A549 (cell line): ENCODE results near the gene PDXK. TPM values are rescaled to one million over a fixed set of nuclear protein-coding genes. Genes with fewer than 3 reads are reported as not detected.

Experiments used
- ATAC-seq, 2 experiments: fragments of 200-7000 bp in 1 of 2; fragments of >200 bp in 1 of 2; cut with Nextera tagmentation in 1 of 2; cut with Tn5 transposase in 1 of 2; 3 replicates each; pipeline versions ENCODE4 v1.8.0 to v1.9.1; 2018 to 2020; ENCODE audit warnings: mild to moderate bottlenecking in 1 of 2, moderate library complexity in 1 of 2
- CTCF ChIA-PET: fragments of 300-600 bp; sonication (Branson Sonifier 250); formaldehyde crosslinking; extraction: SDS; loops from one replicate; lab custom pipeline; 2021; ENCODE audit warnings: antibody characterized with exemption, inconsistent platforms; lab: Yijun Ruan, JAX
- POLR2A ChIA-PET: fragments of 350-600 bp; formaldehyde crosslinking; extraction: SDS; loops from one replicate; lab custom pipeline; 2021; ENCODE audit warnings: antibody characterized with exemption, inconsistent platforms; lab: Yijun Ruan, JAX
- DNase-seq, 2 experiments: peaks; one replicate each; pipeline versions ENCODE4 v3.0.0 to v3.0.0-alpha.2; 2011 to 2016; ENCODE audit warnings: low read depth in 1 of 2, low spot score in 1 of 2
- FAIRE-seq: peaks from 2 replicates; lab custom pipeline; 2011; peaks lifted over from hg19 to GRCh38; lab: Jason Lieb, UNC
- H3K27ac ChIP-seq, 2 experiments: fragments of >200 bp; sonication (Bioruptor Twin); formaldehyde crosslinking; 3 replicates each; pipeline ENCODE4 v1.5.1; 2016 to 2017
- H3K4me1 ChIP-seq: fragments of >200 bp; sonication (Bioruptor Twin); formaldehyde crosslinking; 3 replicates; pipeline ENCODE4 v1.6.1; 2016
- H3K4me2 ChIP-seq: fragments of >200 bp; sonication (Bioruptor Twin); formaldehyde crosslinking; 3 replicates; pipeline ENCODE4 v1.6.1; 2016
- H3K4me3 ChIP-seq: fragments of >200 bp; sonication (Bioruptor Twin); formaldehyde crosslinking; 3 replicates; pipeline ENCODE4 v1.5.1; 2016
- H3K9me3 ChIP-seq: fragments of >200 bp; sonication (Bioruptor Twin); formaldehyde crosslinking; 3 replicates; pipeline ENCODE4 v1.6.1; 2016
- CEBPB ChIP-seq, 2 experiments: fragments of >200 bp in 1 of 2; sonication (Bioruptor Twin) in 1 of 2; formaldehyde crosslinking in 1 of 2; IDR thresholded peaks; 2 replicates each; pipeline ENCODE4 v1.6.1; 2012 to 2016
- CHD2 ChIP-seq: fragments of 150-350 bp; IDR thresholded peaks from 2 replicates; pipeline ENCODE4 v1.6.1; 2014; ENCODE audit warnings: low read length; ENCODE audit not compliant: partially characterized antibody
- CHD4 ChIP-seq: fragments of 200-600 bp; sonication (generic); IDR thresholded peaks from 2 replicates; pipeline ENCODE4 v1.6.1; 2016; ENCODE audit warnings: antibody characterized with exemption, mild to moderate bottlenecking, borderline replicate concordance
- CTCF ChIP-seq: fragments of >200 bp; sonication (Bioruptor Twin); formaldehyde crosslinking; IDR thresholded peaks from 3 replicates; pipeline ENCODE4 v1.5.1; 2016
- EP300 ChIP-seq, 2 experiments: fragments of >200 bp; sonication (Bioruptor Twin); formaldehyde crosslinking; IDR thresholded peaks; 2 replicates in 1 of 2; 3 replicates in 1 of 2; pipeline ENCODE4 v1.6.1; 2016 to 2017
- FOSL2 ChIP-seq, 2 experiments: fragments of 450-650 bp in 1 of 2; fragments of >200 bp in 1 of 2; sonication (Bioruptor Twin) in 1 of 2; formaldehyde crosslinking; IDR thresholded peaks; 2 replicates each; pipeline versions ENCODE4 v1.5.0 to v1.6.1; 2016 to 2020; ENCODE audit warnings: mild to moderate bottlenecking in 1 of 2, moderate library complexity in 1 of 2
- FOXS1 ChIP-seq: fragments of 250-450 bp; sonication (Bioruptor Pico); IDR thresholded peaks from 2 replicates; pipeline ENCODE4 v1.5.0; 2020; ENCODE audit warnings: mild to moderate bottlenecking, moderate library complexity
- HES2 ChIP-seq: fragments of >200 bp; sonication (Bioruptor Twin); formaldehyde crosslinking; IDR thresholded peaks from 2 replicates; pipeline ENCODE4 v1.6.1; 2016
- HEYL ChIP-seq: fragments of 250-450 bp; sonication (Bioruptor Pico); IDR thresholded peaks from 2 replicates; pipeline ENCODE4 v1.8.0; 2021; ENCODE audit warnings: mild to moderate bottlenecking, moderate library complexity
- HOXB5 ChIP-seq: fragments of 250-450 bp; sonication (Bioruptor Pico); IDR thresholded peaks from 2 replicates; pipeline ENCODE4 v1.5.0; 2020; ENCODE audit warnings: mild to moderate bottlenecking, moderate library complexity
- KDM1A ChIP-seq: fragments of 200-600 bp; sonication (generic); IDR thresholded peaks from 2 replicates; pipeline ENCODE4 v1.6.1; 2016; ENCODE audit warnings: low read depth, mild to moderate bottlenecking
- KDM5A ChIP-seq: fragments of 200-600 bp; sonication (generic); IDR thresholded peaks from 2 replicates; pipeline ENCODE4 v1.6.1; 2016; ENCODE audit warnings: antibody characterized with exemption, mild to moderate bottlenecking
- MAX ChIP-seq: IDR thresholded peaks from 2 replicates; pipeline ENCODE4 v1.6.1; 2012
- MAZ ChIP-seq: fragments of 150-350 bp; IDR thresholded peaks from 2 replicates; pipeline ENCODE4 v1.6.1; 2014; ENCODE audit warnings: antibody characterized with exemption, low read depth, low read length, borderline replicate concordance
- MYC ChIP-seq: IDR thresholded peaks from 2 replicates; pipeline ENCODE4 v1.6.1; 2012; ENCODE audit warnings: mild to moderate bottlenecking, inconsistent platforms, low read length, improper control_type of control experiment, borderline replicate concordance
- NFE2L2 ChIP-seq: fragments of 150-350 bp; conservative IDR thresholded peaks from 2 replicates; pipeline ENCODE4 v1.6.1; 2014; ENCODE audit warnings: low read length
- PBX3 ChIP-seq: IDR thresholded peaks from 2 replicates; pipeline ENCODE4 v1.6.1; 2012
- PHF8 ChIP-seq: fragments of 200-600 bp; sonication (generic); IDR thresholded peaks from 2 replicates; pipeline ENCODE4 v1.6.1; 2016; ENCODE audit warnings: low read depth, mild to moderate bottlenecking, antibody characterized with exemption, moderate library complexity, borderline replicate concordance
- POLR2A ChIP-seq: IDR thresholded peaks from 2 replicates; pipeline ENCODE4 v1.6.1; 2012; ENCODE audit warnings: mild to moderate bottlenecking, low read length
- POLR2AphosphoS2 ChIP-seq: conservative IDR thresholded peaks from 2 replicates; pipeline ENCODE4 v1.6.1; 2012; ENCODE audit warnings: low read length, improper control_type of control experiment, inconsistent platforms
- RCOR1 ChIP-seq: fragments of 150-350 bp; IDR thresholded peaks from 2 replicates; pipeline ENCODE4 v1.6.1; 2014; ENCODE audit warnings: antibody characterized with exemption, low read length, low read depth
- RFX5 ChIP-seq: fragments of 450-650 bp; IDR thresholded peaks from 2 replicates; pipeline ENCODE4 v1.7.1; 2014; ENCODE audit warnings: antibody characterized with exemption, mild to moderate bottlenecking, moderate library complexity
- SMC3 ChIP-seq: fragments of >200 bp; sonication (Bioruptor Twin); formaldehyde crosslinking; IDR thresholded peaks from 3 replicates; pipeline ENCODE4 v1.6.1; 2018; ENCODE audit warnings: inconsistent platforms
- SREBF2 ChIP-seq: fragments of 450-650 bp; IDR thresholded peaks from 2 replicates; pipeline ENCODE4 v1.6.1; 2014; ENCODE audit warnings: mild to moderate bottlenecking, moderate library complexity
- TFCP2L1 ChIP-seq: fragments of 250-450 bp; sonication (Bioruptor Pico); IDR thresholded peaks from 2 replicates; pipeline ENCODE4 v1.5.0; 2021; ENCODE audit warnings: mild to moderate bottlenecking
- TP53 ChIP-seq: fragments of 250-450 bp; sonication (Bioruptor Pico); IDR thresholded peaks from 2 replicates; pipeline ENCODE4 v1.5.0; 2021; ENCODE audit warnings: mild to moderate bottlenecking, moderate library complexity
- ZNF302 ChIP-seq: fragments of 250-450 bp; sonication (Bioruptor Pico); IDR thresholded peaks from 2 replicates; pipeline ENCODE4 v1.9.0; 2021; ENCODE audit warnings: inconsistent platforms, mild to moderate bottlenecking, moderate library complexity
- ZSCAN20 ChIP-seq: fragments of 250-450 bp; sonication (Bioruptor Pico); IDR thresholded peaks from 2 replicates; pipeline ENCODE4 v1.8.0; 2022; ENCODE audit warnings: mild to moderate bottlenecking, moderate library complexity
- WGBS: methylation state at CpG from one replicate; pipeline ENCODE4 v1.1.6; 2017; ENCODE audit errors: missing lambda C conversion rate; 5-methylcytosine and 5-hydroxymethylcytosine counted together
- polyA plus RNA-seq, 4 experiments: library from polyadenylated mRNA; depleted of rRNA in 3 of 4; stranded (reverse); fragments of >200 nt; fragmentation: RNase III in 1 of 4; extraction: RNeasy Plus Mini Kit Qiagen cat#74134 plus additional on column Dnase treatment in 1 of 4; gene quantifications; 2 replicates in 3 of 4; 3 replicates in 1 of 4; pipeline ENCODE4 v1.2.3, GENCODE V29; 2011 to 2017

PDXK gene
- polyA plus RNA-seq, 2 of the 4 experiments (the other 2 are of a cell fraction), result 220 to 292 TPM

- DNase-seq, result no peak
Measured at GRCh38 chr21:43681650-43682049, 37.3 kb upstream of the PDXK start.

GRCh38 chr21:43684424-43684823 lies 34.5 kb upstream of the PDXK start:
- Histone ChIP-seq H3K4me3 (no peak overlapping the region), H3K27ac (no peak overlapping the region), H3K9me3 (no peaks in the 10 kb centered on the region), H3K4me2 (no peak overlapping the region), H3K4me1 (no peaks in the 10 kb centered on the region)
- ATAC-seq (no peak), FAIRE-seq (no peak), DNase-seq (no peak)
- no peak for TF ChIP-seq HOXB5 (CRISPR knock-in tag)
- no peak for TF ChIP-seq EP300 (IDR thresholded peaks at IDR 0.05)
- TF ChIP-seq ZNF302 (CRISPR knock-in tag), result no peak
- no peak for TF ChIP-seq ZSCAN20
- no peak for TF ChIP-seq SMC3
- TF ChIP-seq CEBPB (IDR thresholded peaks at IDR 0.05), result no peak
- TF ChIP-seq CHD4, result no peak
- no peak for TF ChIP-seq KDM1A
- no peak for TF ChIP-seq POLR2A
- no peak for TF ChIP-seq PHF8
- TF ChIP-seq TFCP2L1 (CRISPR knock-in tag), result no peak
- TF ChIP-seq TP53 (CRISPR knock-in tag), result no peak
- TF ChIP-seq POLR2AphosphoS2, result no peak
- TF ChIP-seq FOSL2 (IDR thresholded peaks at IDR 0.05), result no peak
- no peak for TF ChIP-seq FOSL2 (CRISPR knock-in tag; IDR thresholded peaks at IDR 0.05)
- no peak for TF ChIP-seq CTCF
- TF ChIP-seq MAX, result no peak
- TF ChIP-seq RFX5, result no peak
- WGBS, result 86% methylated on average over 3 of the region's 3 CpGs
- ChIA-PET CTCF (no interaction called here), POLR2A (no interaction called here)

More at GRCh38 chr21:43681650-43682049, 37.3 kb upstream of the PDXK start:
- TF ChIP-seq CTCF, result no peak
- no peak for TF ChIP-seq ZSCAN20
- TF ChIP-seq MYC, result no peak
- TF ChIP-seq MAZ, result no peak
- no peak for TF ChIP-seq CEBPB (IDR thresholded peaks at IDR 0.05)
- no peak for TF ChIP-seq HEYL (CRISPR knock-in tag)
- no peak for TF ChIP-seq RFX5
- no peak for TF ChIP-seq PBX3
- no peak for TF ChIP-seq POLR2AphosphoS2
- no peak for TF ChIP-seq KDM5A
- no peak for TF ChIP-seq FOXS1 (CRISPR knock-in tag)
- no peak for TF ChIP-seq CHD2
- no peak for TF ChIP-seq POLR2A
- no peak for TF ChIP-seq HES2
- no peak for TF ChIP-seq NFE2L2
- no peak for TF ChIP-seq RCOR1
- TF ChIP-seq SREBF2, result no peak
- ATAC-seq, result no peak
- ChIA-PET POLR2A (no interaction called here), CTCF (no interaction called here)
- no peaks in the 10 kb centered on the region for H3K9me3 ChIP-seq
- no peak overlapping the region for H3K4me3 ChIP-seq
- no peak overlapping the region for H3K4me2 ChIP-seq
- 85% methylated on average over 6 of the region's 6 CpGs for WGBS
- FAIRE-seq, result no peak
- no peaks in the 10 kb centered on the region for H3K4me1 ChIP-seq
- H3K27ac ChIP-seq, result no peak overlapping the region
